DND-41 (cell line): ENCODE measurements around the gene SIRT1.

ENCODE experiments used
- ATAC-seq: fragments of 200-7000 bp; cut with Tn5 transposase; 3 replicates; pipeline ENCODE4 v1.9.1; 2021; ENCODE audit warnings: low read depth; ENCODE audit not compliant: insufficient read depth
- DNase-seq: peaks from one replicate; pipeline ENCODE4 v3.0.0-alpha.2; 2020
- H2AFZ ChIP-seq: 2 replicates; pipeline ENCODE4 v1.6.0; 2012; ENCODE audit warnings: low read depth, low read length
- H3K27ac ChIP-seq: 2 replicates; pipeline ENCODE4 v1.5.1; 2012; ENCODE audit warnings: low read length, inconsistent platforms
- H3K27me3 ChIP-seq: fragments of 200-600 bp; sonication (generic); 2 replicates; pipeline ENCODE4 v1.6.0; 2012; ENCODE audit warnings: low read length, mild to moderate bottlenecking, inconsistent platforms; ENCODE audit not compliant: insufficient read depth, poor library complexity
- H3K36me3 ChIP-seq: 2 replicates; pipeline ENCODE4 v1.5.1; 2012; ENCODE audit warnings: low read length, inconsistent platforms; ENCODE audit not compliant: insufficient read depth
- H3K4me1 ChIP-seq: 2 replicates; pipeline ENCODE4 v1.5.1; 2012; ENCODE audit warnings: mild to moderate bottlenecking, low read length; ENCODE audit not compliant: insufficient read depth
- H3K4me2 ChIP-seq: 2 replicates; pipeline ENCODE4 v1.6.0; 2012; ENCODE audit warnings: mild to moderate bottlenecking, moderate library complexity, low read length, inconsistent platforms; ENCODE audit not compliant: insufficient read depth
- H3K4me3 ChIP-seq, 2 experiments: fragments of 200-600 bp in 1 of 2; shearing (Covaris generic) in 1 of 2; 2 replicates each; pipeline ENCODE4 v1.5.1; 2012 to 2016; ENCODE audit warnings: inconsistent platforms in 2 of 2, low read length in 2 of 2, mild to moderate bottlenecking in 2 of 2, low read depth in 1 of 2, moderate library complexity in 1 of 2
- H3K79me2 ChIP-seq: 2 replicates; pipeline ENCODE4 v1.6.0; 2012; ENCODE audit warnings: low read length, inconsistent platforms; ENCODE audit not compliant: insufficient read depth
- H3K9ac ChIP-seq: 2 replicates; pipeline ENCODE4 v1.6.0; 2012; ENCODE audit warnings: low read depth, mild to moderate bottlenecking, inconsistent platforms, low read length, moderate library complexity
- H3K9me3 ChIP-seq: 2 replicates; pipeline ENCODE4 v1.5.1; 2012; ENCODE audit warnings: low read length, moderate library complexity, mild to moderate bottlenecking, inconsistent platforms; ENCODE audit not compliant: insufficient read depth, severe bottlenecking
- H4K20me1 ChIP-seq: 2 replicates; pipeline ENCODE4 v1.6.0; 2012; ENCODE audit warnings: low read length; ENCODE audit not compliant: insufficient read depth
- EZH2 ChIP-seq: IDR thresholded peaks from 3 replicates; pipeline ENCODE4 v1.6.1; 2012; ENCODE audit warnings: borderline replicate concordance, low read depth, mild to moderate bottlenecking, moderate library complexity, low read length, inconsistent platforms; ENCODE audit not compliant: severe bottlenecking
- TF ChIP-seq, protein P1 (sequence below): IDR thresholded peaks from 2 replicates; pipeline ENCODE4 v1.5.1; 2012; ENCODE audit warnings: borderline replicate concordance, low read length, moderate library complexity, mild to moderate bottlenecking; ENCODE audit not compliant: poor library complexity, severe bottlenecking; ENCODE audit errors: extremely low read depth

The SIRT1 gene

DNA sequence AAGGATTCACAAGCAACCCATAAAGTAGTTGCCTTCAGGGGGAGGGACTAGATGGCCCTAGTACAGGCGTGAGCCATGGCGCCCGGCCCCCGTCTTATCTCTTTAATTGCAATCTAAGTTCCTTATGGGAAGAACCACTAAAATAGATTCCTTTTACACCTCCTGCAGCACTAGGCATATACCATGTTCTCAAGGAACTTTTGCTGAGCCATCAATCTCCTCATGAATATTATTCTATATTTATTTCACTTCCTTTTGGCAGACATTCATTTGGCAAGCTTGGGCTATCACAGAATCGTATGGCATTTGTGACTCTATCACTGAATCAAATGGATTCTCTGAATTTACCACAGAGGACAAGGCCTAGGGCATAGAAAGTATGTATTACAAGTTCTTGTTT is 31.7 kb upstream of the SIRT1 start:
- Histone ChIP-seq H3K27me3 (no peaks in the 10 kb centered on the region), H3K4me2 (no peak overlapping the region), H3K4me3 (no peak overlapping the region), H3K79me2 (peaks cover 7% of the 10 kb centered on the region), H3K9ac (no peak overlapping the region), H3K27ac (no peak overlapping the region), H3K36me3 (no peaks in the 10 kb centered on the region), H4K20me1 (no peaks in the 10 kb centered on the region), H3K4me1 (peaks cover 14% of the 10 kb centered on the region), H3K9me3 (no peaks in the 10 kb centered on the region), H2AFZ (no peak overlapping the region)
- no peak for ATAC-seq
- TF ChIP-seq, protein P1, sequence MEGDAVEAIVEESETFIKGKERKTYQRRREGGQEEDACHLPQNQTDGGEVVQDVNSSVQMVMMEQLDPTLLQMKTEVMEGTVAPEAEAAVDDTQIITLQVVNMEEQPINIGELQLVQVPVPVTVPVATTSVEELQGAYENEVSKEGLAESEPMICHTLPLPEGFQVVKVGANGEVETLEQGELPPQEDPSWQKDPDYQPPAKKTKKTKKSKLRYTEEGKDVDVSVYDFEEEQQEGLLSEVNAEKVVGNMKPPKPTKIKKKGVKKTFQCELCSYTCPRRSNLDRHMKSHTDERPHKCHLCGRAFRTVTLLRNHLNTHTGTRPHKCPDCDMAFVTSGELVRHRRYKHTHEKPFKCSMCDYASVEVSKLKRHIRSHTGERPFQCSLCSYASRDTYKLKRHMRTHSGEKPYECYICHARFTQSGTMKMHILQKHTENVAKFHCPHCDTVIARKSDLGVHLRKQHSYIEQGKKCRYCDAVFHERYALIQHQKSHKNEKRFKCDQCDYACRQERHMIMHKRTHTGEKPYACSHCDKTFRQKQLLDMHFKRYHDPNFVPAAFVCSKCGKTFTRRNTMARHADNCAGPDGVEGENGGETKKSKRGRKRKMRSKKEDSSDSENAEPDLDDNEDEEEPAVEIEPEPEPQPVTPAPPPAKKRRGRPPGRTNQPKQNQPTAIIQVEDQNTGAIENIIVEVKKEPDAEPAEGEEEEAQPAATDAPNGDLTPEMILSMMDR, result no peak
- TF ChIP-seq EZH2, result no peak
- DNase-seq, result no peak

DNA sequence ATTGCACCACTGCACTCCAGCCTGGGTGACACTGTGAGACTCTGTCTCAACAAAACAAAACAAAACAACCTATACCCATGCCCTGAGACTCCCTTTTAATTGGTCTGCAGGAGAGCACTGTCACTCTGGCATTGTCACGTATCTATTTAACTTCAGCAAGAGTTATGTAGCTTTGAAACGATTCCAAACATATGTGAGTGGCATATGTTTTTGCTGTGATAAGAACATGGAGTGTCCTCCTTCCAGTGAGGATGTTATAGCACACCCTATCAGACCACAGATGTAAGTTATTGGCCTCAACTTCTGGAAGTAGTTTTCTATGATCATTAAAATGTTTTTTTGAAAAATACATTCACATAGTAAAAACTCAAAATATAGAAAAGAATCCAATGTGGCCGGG is 30.9 kb upstream of the SIRT1 start:
- Histone ChIP-seq H3K4me1 (peaks cover 14% of the 10 kb centered on the region), H3K27me3 (no peaks in the 10 kb centered on the region), H3K36me3 (no peaks in the 10 kb centered on the region), H3K79me2 (peaks cover 7% of the 10 kb centered on the region), H3K9me3 (no peaks in the 10 kb centered on the region), H2AFZ (no peak overlapping the region), H3K4me2 (no peak overlapping the region), H3K27ac (no peak overlapping the region), H3K9ac (no peak overlapping the region), H4K20me1 (no peaks in the 10 kb centered on the region), H3K4me3 (no peak overlapping the region)
- no peak for ATAC-seq
- TF ChIP-seq, protein P1, result no peak
- no peak for TF ChIP-seq EZH2
- no peak for DNase-seq

DNA sequence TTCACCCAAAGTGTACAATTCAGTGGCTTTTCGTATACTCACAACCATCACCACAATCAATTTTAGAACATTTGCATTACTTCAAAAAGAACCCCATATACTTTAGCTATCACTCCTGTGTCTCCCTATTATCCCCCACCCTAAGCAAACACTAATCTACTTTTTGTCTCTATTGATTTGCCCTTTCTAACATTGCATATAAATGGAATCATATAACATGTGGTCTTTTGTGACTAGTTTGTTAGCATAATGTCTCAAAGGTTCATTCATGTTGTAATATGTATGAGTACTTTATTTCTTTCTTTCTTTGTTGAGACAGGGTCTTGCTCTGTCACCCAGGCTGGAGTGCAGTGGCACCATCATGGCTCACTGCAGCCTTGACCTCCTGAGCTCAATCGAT is 25.5 kb upstream of the SIRT1 start:
- no peaks in the 10 kb centered on the region for H3K36me3 ChIP-seq
- H2AFZ ChIP-seq, result no peak overlapping the region
- H3K4me3 ChIP-seq, result no peak overlapping the region
- H3K4me2 ChIP-seq, result no peak overlapping the region
- H3K79me2 ChIP-seq, result no peaks in the 10 kb centered on the region
- H3K4me1 ChIP-seq, result peaks cover 4% of the 10 kb centered on the region
- TF ChIP-seq, protein P1, result no peak
- TF ChIP-seq EZH2, result no peak
- no peaks in the 10 kb centered on the region for H3K27me3 ChIP-seq
- ATAC-seq (no peak), DNase-seq (no peak)
- H3K9ac ChIP-seq, result no peak overlapping the region
- no peaks in the 10 kb centered on the region for H4K20me1 ChIP-seq
- no peaks in the 10 kb centered on the region for H3K9me3 ChIP-seq
- no peak overlapping the region for H3K27ac ChIP-seq
